Measurements from ENCODE around the gene WDR6. TPM values are rescaled to one million over a fixed set of nuclear protein-coding genes. Genes with fewer than 3 reads are reported as not detected.
A peak's percentile ranks its signal among the peaks of the same experiment; 100 is the strongest.

WDR6 gene
- total and polyA plus RNA-seq, 5 donors: 65.3 to 109 (median 88.4) TPM

- no peaks in the 10 kb centered on the region for H3K27me3 ChIP-seq (ENCODE audit: control insufficient read depth, insufficient read depth)
- peaks cover 8% of the 10 kb centered on the region for H3K4me1 ChIP-seq (ENCODE audit: control insufficient read depth, insufficient read depth, low read length)
- peak; percentile 12 to 33 for ATAC-seq
- peak overlapping the region; percentile 63 for H3K4me3 ChIP-seq (ENCODE audit: low read length)
- H3K27ac ChIP-seq (ENCODE audit: low read length): peak overlapping the region; percentile 90
- no peaks in the 10 kb centered on the region for H3K9me3 ChIP-seq (ENCODE audit: control insufficient read depth, low read length)
- peak; percentile 20 to 66 (median 55) for DNase-seq
- intact Hi-C loops (cut with DNase I): loop anchor here in 1 of 4 donors (10.0 kb wide), 1 partner anchor 454 kb away; no protein-coding TSS in a partner anchor
- 5% methylated on average over 40 of the region's 40 CpGs for WGBS
These were observed 16.3 kb upstream of the WDR6 start for GRCh38 chr3:48990636-48991469.

GRCh38 chr3:48991851-48992545 is 15.2 kb upstream of the WDR6 start:
- ATAC-seq: no peak
- Histone ChIP-seq H3K27ac (ENCODE audit: low read length) (no peak overlapping the region), H3K4me3 (ENCODE audit: low read length) (no peak overlapping the region), H3K9me3 (ENCODE audit: control insufficient read depth, low read length) (no peaks in the 10 kb centered on the region), H3K27me3 (ENCODE audit: control insufficient read depth, insufficient read depth) (no peaks in the 10 kb centered on the region), H3K4me1 (ENCODE audit: control insufficient read depth, insufficient read depth, low read length) (peaks cover 8% of the 10 kb centered on the region)
- no peak for DNase-seq
- WGBS: 77% methylated on average over 5 of the region's 5 CpGs
- intact Hi-C loops (cut with DNase I): loop anchor here in 1 of 4 donors (10.0 kb wide), 1 partner anchor 453 kb away; no protein-coding TSS in a partner anchor

GRCh38 chr3:48993834-48994233 is 13.4 kb upstream of the WDR6 start:
- intact Hi-C loops (cut with DNase I): loop anchor here in 1 of 4 donors (10.0 kb wide), 1 partner anchor 451 kb away; no protein-coding TSS in a partner anchor
- H3K4me3 ChIP-seq (ENCODE audit: low read length): no peak overlapping the region

GRCh38 chr3:48996640-48997039 is 10.6 kb upstream of the WDR6 start:
- no peak for DNase-seq
- 96% methylated on average over 8 of the region's 8 CpGs for WGBS
- no peak overlapping the region for H3K4me3 ChIP-seq (ENCODE audit: low read length)
- H3K27me3 ChIP-seq (ENCODE audit: control insufficient read depth, insufficient read depth): no peaks in the 10 kb centered on the region
- H3K27ac ChIP-seq (ENCODE audit: low read length): no peak overlapping the region
- intact Hi-C loops (cut with DNase I): loop anchor here in 1 of 4 donors (10.0 kb wide), 1 partner anchor 448 kb away; no protein-coding TSS in a partner anchor
- no peaks in the 10 kb centered on the region for H3K9me3 ChIP-seq (ENCODE audit: control insufficient read depth, low read length)
- peaks cover under 1% of the 10 kb centered on the region for H3K4me1 ChIP-seq (ENCODE audit: control insufficient read depth, insufficient read depth, low read length)
- ATAC-seq: no peak

More at GRCh38 chr3:48993834-48994233, 13.4 kb upstream of the WDR6 start:
- no peak for ATAC-seq
- Histone ChIP-seq H3K27me3 (ENCODE audit: control insufficient read depth, insufficient read depth) (no peaks in the 10 kb centered on the region), H3K27ac (ENCODE audit: low read length) (no peak overlapping the region), H3K4me1 (ENCODE audit: control insufficient read depth, insufficient read depth, low read length) (peaks cover 8% of the 10 kb centered on the region), H3K9me3 (ENCODE audit: control insufficient read depth, low read length) (no peaks in the 10 kb centered on the region)
- DNase-seq: no peak

- no peaks in the 10 kb centered on the region for H3K27me3 ChIP-seq (ENCODE audit: control insufficient read depth, insufficient read depth)
- intact Hi-C loops (cut with DNase I): loop anchor here in 1 of 4 donors (10.0 kb wide), 1 partner anchor 448 kb away; no protein-coding TSS in a partner anchor
These were observed 10.0 kb upstream of the WDR6 start for GRCh38 chr3:48997102-48997635.

GRCh38 chr3:48997714-48998637 is 9.2 kb upstream of the WDR6 start:
- ATAC-seq (no peak), DNase-seq (no peak)
- no peaks in the 10 kb centered on the region for H3K9me3 ChIP-seq (ENCODE audit: control insufficient read depth, low read length)
- H3K27me3 ChIP-seq (ENCODE audit: control insufficient read depth, insufficient read depth): no peaks in the 10 kb centered on the region
- intact Hi-C loops (cut with DNase I): loop anchor here in 1 of 4 donors (10.0 kb wide), 1 partner anchor 447 kb away; no protein-coding TSS in a partner anchor
- no peaks in the 10 kb centered on the region for H3K4me1 ChIP-seq (ENCODE audit: control insufficient read depth, insufficient read depth, low read length)
- H3K4me3 ChIP-seq (ENCODE audit: low read length): no peak overlapping the region
- no peak overlapping the region for H3K27ac ChIP-seq (ENCODE audit: low read length)
- 76% methylated on average over 20 of the region's 20 CpGs for WGBS

More at GRCh38 chr3:48997102-48997635, 10.0 kb upstream of the WDR6 start:
- H3K4me1 ChIP-seq (ENCODE audit: control insufficient read depth, insufficient read depth, low read length): no peaks in the 10 kb centered on the region
- 69% methylated on average over 8 of the region's 8 CpGs for WGBS
- ATAC-seq (no peak), DNase-seq (peak in 1 of 3 donors; percentile 59)
- H3K4me3 ChIP-seq (ENCODE audit: low read length): no peak overlapping the region
- no peaks in the 10 kb centered on the region for H3K9me3 ChIP-seq (ENCODE audit: control insufficient read depth, low read length)
- no peak overlapping the region for H3K27ac ChIP-seq (ENCODE audit: low read length)

GRCh38 chr3:48999085-48999858 is 7.9 kb upstream of the WDR6 start:
- no peak for DNase-seq
- 83% methylated on average over 8 of the region's 8 CpGs for WGBS
- H3K9me3 ChIP-seq (ENCODE audit: control insufficient read depth, low read length): no peaks in the 10 kb centered on the region
- no peak overlapping the region for H3K27ac ChIP-seq (ENCODE audit: low read length)
- no peak overlapping the region for H3K4me3 ChIP-seq (ENCODE audit: low read length)
- H3K27me3 ChIP-seq (ENCODE audit: control insufficient read depth, insufficient read depth): no peaks in the 10 kb centered on the region
- H3K4me1 ChIP-seq (ENCODE audit: control insufficient read depth, insufficient read depth, low read length): no peaks in the 10 kb centered on the region
- intact Hi-C loops (cut with DNase I): loop anchor here in 1 of 4 donors (10.0 kb wide), 1 partner anchor 446 kb away; no protein-coding TSS in a partner anchor
- ATAC-seq: no peak

- ATAC-seq (no peak), DNase-seq (peak in 1 of 3 donors; percentile 12)
- intact Hi-C loops (cut with DNase I): no loop called here
- WGBS: 89% methylated on average over 6 of the region's 6 CpGs
- Histone ChIP-seq H3K27me3 (ENCODE audit: control insufficient read depth, insufficient read depth) (no peaks in the 10 kb centered on the region), H3K4me3 (ENCODE audit: low read length) (no peak overlapping the region), H3K4me1 (ENCODE audit: control insufficient read depth, insufficient read depth, low read length) (no peaks in the 10 kb centered on the region), H3K27ac (ENCODE audit: low read length) (no peak overlapping the region), H3K9me3 (ENCODE audit: control insufficient read depth, low read length) (no peaks in the 10 kb centered on the region)
These were observed 6.0 kb upstream of the WDR6 start for GRCh38 chr3:49001155-49001554.

- DNase-seq: peak; percentile 34 to 74 (median 69)
- no peak for ATAC-seq
- H3K27ac ChIP-seq (ENCODE audit: low read length): no peak overlapping the region
- intact Hi-C loops (cut with DNase I): no loop called here
- H3K9me3 ChIP-seq (ENCODE audit: control insufficient read depth, low read length): no peaks in the 10 kb centered on the region
- WGBS: 88% methylated on average over 16 of the region's 16 CpGs
- peaks cover 3% of the 10 kb centered on the region for H3K4me1 ChIP-seq (ENCODE audit: control insufficient read depth, insufficient read depth, low read length)
- no peak overlapping the region for H3K4me3 ChIP-seq (ENCODE audit: low read length)
- no peaks in the 10 kb centered on the region for H3K27me3 ChIP-seq (ENCODE audit: control insufficient read depth, insufficient read depth)
These were observed 2.6 kb upstream of the WDR6 start for GRCh38 chr3:49004352-49005302.

All from right cardiac atrium (tissue), 5 donors.